Transverse colon (tissue), 4 donors: ENCODE data around the gene CCNY. TPM values are rescaled to one million over a fixed set of nuclear protein-coding genes. Genes with fewer than 3 reads are reported as not detected.

ENCODE experiments used
- DNase-seq: peaks from one replicate; pipeline ENCODE4 v3.0.0-alpha.2; 2019
- H3K27ac ChIP-seq, 4 donors: fragments of 200-600 bp; sonication (generic); 2 replicates each; pipeline ENCODE4 v1.5.1; 2016 to 2018; ENCODE audit warnings: inconsistent platforms in 4 of 4
- H3K27me3 ChIP-seq: fragments of 200-600 bp; sonication (generic); 2 replicates; pipeline ENCODE4 v1.5.1; 2017; ENCODE audit warnings: inconsistent platforms
- H3K36me3 ChIP-seq, 4 donors: fragments of 200-600 bp; sonication (generic); 2 replicates each; pipeline ENCODE4 v1.5.1; 2017 to 2019; ENCODE audit warnings: inconsistent platforms in 4 of 4
- H3K4me1 ChIP-seq, 4 donors: fragments of 200-600 bp; sonication (generic); 2 replicates each; pipeline ENCODE4 v1.5.1; 2017 to 2020; ENCODE audit warnings: inconsistent platforms in 4 of 4
- H3K4me3 ChIP-seq, 4 donors: fragments of 200-600 bp; sonication (generic); 1 replicate in 1 of 4; 2 replicates in 3 of 4; pipeline versions ENCODE4 v1.5.1 to v1.6.1; 2017 to 2019; ENCODE audit warnings: inconsistent platforms in 4 of 4
- H3K9me3 ChIP-seq, 2 donors: fragments of 200-600 bp; sonication (generic); 2 replicates each; pipeline ENCODE4 v1.5.1; 2017 to 2019; ENCODE audit warnings: inconsistent platforms in 2 of 2
- CTCF ChIP-seq, 5 experiments: fragments of 200-600 bp in 3 of 5; fragments of 450-650 bp in 2 of 5; sonication (generic) in 3 of 5; IDR thresholded peaks; 1 replicate in 2 of 5; 2 replicates in 3 of 5; pipeline ENCODE4 v1.5.1; 2016 to 2017; ENCODE audit warnings: antibody characterized with exemption in 5 of 5, inconsistent platforms in 3 of 5, mild to moderate bottlenecking in 2 of 5, moderate library complexity in 1 of 5
- EP300 ChIP-seq: sonication (generic); formaldehyde crosslinking; IDR thresholded peaks from one replicate; pipeline ENCODE4 v1.6.1; 2017; ENCODE audit warnings: antibody characterized with exemption, low read depth
- POLR2A ChIP-seq: fragments of 450-650 bp; IDR thresholded peaks from one replicate; pipeline ENCODE4 v1.6.1; 2016; ENCODE audit warnings: antibody characterized with exemption, mild to moderate bottlenecking, moderate library complexity
- POLR2AphosphoS5 ChIP-seq, 3 donors: sonication (generic); formaldehyde crosslinking; IDR thresholded peaks; one replicate each; pipeline ENCODE4 v1.6.1; 2016; ENCODE audit warnings: antibody characterized with exemption in 3 of 3
- WGBS, 2 donors: methylation state at CpG; one replicate each; pipeline ENCODE4 v1.1.5; 2018; ENCODE audit warnings: low coverage in 1 of 2; 5-methylcytosine and 5-hydroxymethylcytosine counted together
- in situ Hi-C, 4 donors: fragments of 200-750 bp; cut with MboI; loops; one replicate each; pipeline versions ENCODE4 v1.15.0 to v1.15.1; 2017; ENCODE audit warnings: low sequenced_read_pairs in 3 of 4, low pct_ligation_motif_present in 1 of 4, low pct_unique_long_range_greater_than_20kb in 1 of 4
- intact Hi-C: fragments of 100-400 bp; cut with DNase I; formaldehyde crosslinking; loops from one replicate; pipeline ENCODE4 v1.15.1; 2023; ENCODE audit warnings: low total_unique reads
- total RNA-seq, 4 donors: library from RNA; depleted of rRNA; stranded (reverse); fragments of >200 nt; gene quantifications; one replicate each; pipeline ENCODE4 v1.1.0, GENCODE V29; 2016

Gene CCNY
- total RNA-seq, 4 donors from 2014 or later, result 19.5 to 53.9 (median 41.4) TPM

- Histone ChIP-seq H3K27ac (no peak overlapping the region), H3K4me3 (no peak overlapping the region), H3K4me1 (peaks cover 4 to 38% (median 15%) of the 10 kb centered on the region in 4 donors), H3K36me3 (no peaks in the 10 kb centered on the region), H3K27me3 (no peaks in the 10 kb centered on the region), H3K9me3 (no peaks in the 10 kb centered on the region)
- no peak for TF ChIP-seq CTCF (IDR thresholded peaks at IDR 0.05)
- TF ChIP-seq POLR2AphosphoS5 (IDR thresholded peaks at IDR 0.05), result no peak
- TF ChIP-seq POLR2A, result no peak
- TF ChIP-seq EP300, result no peak
- in situ Hi-C loops, result no loop called here
- intact Hi-C loops, result no loop called here
- DNase-seq, result no peak
- 88 to 100% methylated on average over 2 to 12 of the region's 12 CpGs for WGBS, 2 donors
These were observed 77.9 kb downstream of the CCNY start for GRCh38 chr10:35413985-35414861.

GRCh38 chr10:35415505-35415904 is 79.2 kb downstream of the CCNY start:
- H3K27ac ChIP-seq, result no peak overlapping the region
- peaks cover 0 to 33% (median 12%) of the 10 kb centered on the region in 4 donors for H3K4me1 ChIP-seq
- no peaks in the 10 kb centered on the region for H3K36me3 ChIP-seq
- in situ Hi-C loops, result no loop called here
- no peaks in the 10 kb centered on the region for H3K9me3 ChIP-seq
- TF ChIP-seq POLR2A, result no peak
- no peak for TF ChIP-seq POLR2AphosphoS5 (IDR thresholded peaks at IDR 0.05)
- TF ChIP-seq CTCF (IDR thresholded peaks at IDR 0.05), result no peak
- TF ChIP-seq EP300, result no peak
- no peak for DNase-seq
- intact Hi-C loops, result no loop called here
- H3K4me3 ChIP-seq, result no peak overlapping the region
- 91 to 100% methylated on average over 3 to 5 of the region's 5 CpGs for WGBS, 2 donors
- no peaks in the 10 kb centered on the region for H3K27me3 ChIP-seq

GRCh38 chr10:35416619-35417312 is 80.5 kb downstream of the CCNY start:
- Histone ChIP-seq H3K36me3 (no peaks in the 10 kb centered on the region), H3K4me1 (peaks cover 7 to 42% (median 19%) of the 10 kb centered on the region in 4 donors), H3K9me3 (no peaks in the 10 kb centered on the region), H3K4me3 (no peak overlapping the region), H3K27ac (peak overlapping the region in 3 of 4 donors; percentile 4 to 27 (median 14)), H3K27me3 (no peaks in the 10 kb centered on the region)
- no peak for DNase-seq
- TF ChIP-seq CTCF (IDR thresholded peaks at IDR 0.05) (no peak), EP300 (no peak), POLR2A (no peak), POLR2AphosphoS5 (IDR thresholded peaks at IDR 0.05) (no peak)
- WGBS, 2 donors, result 58 to 72% methylated on average over 6 to 8 of the region's 8 CpGs
- in situ Hi-C loops (no loop called here), intact Hi-C loops (no loop called here)

- no peaks in the 10 kb centered on the region for H3K27me3 ChIP-seq
- WGBS, 2 donors, result 36 to 47% methylated on average over 1 of the region's 1 CpG
- H3K4me1 ChIP-seq, result peaks cover 9 to 42% (median 19%) of the 10 kb centered on the region in 4 donors
- H3K4me3 ChIP-seq, result no peak overlapping the region
- H3K9me3 ChIP-seq, result no peaks in the 10 kb centered on the region
- intact Hi-C loops, result no loop called here
- DNase-seq, result no peak
- in situ Hi-C loops, result no loop called here
- no peaks in the 10 kb centered on the region for H3K36me3 ChIP-seq
- TF ChIP-seq CTCF (IDR thresholded peaks at IDR 0.05) (no peak), EP300 (no peak), POLR2AphosphoS5 (IDR thresholded peaks at IDR 0.05) (no peak), POLR2A (no peak)
- peak overlapping the region in 3 of 4 donors; percentile 4 to 40 (median 14) for H3K27ac ChIP-seq
These were observed 81.0 kb downstream of the CCNY start for GRCh38 chr10:35417313-35417625.
